Epithelial cell of proximal tubule (primary cell): Measurements from ENCODE around the gene SCD5. TPM values are rescaled to one million over a fixed set of nuclear protein-coding genes. Genes with fewer than 3 reads are reported as not detected.

Experiments used
- DNase-seq: peaks from one replicate; pipeline ENCODE4 v3.0.0-alpha.2; 2011; ENCODE audit warnings: low read depth
- H3K4me3 ChIP-seq: 2 replicates; pipeline ENCODE4 v1.5.1; 2011; ENCODE audit warnings: low read depth, mild to moderate bottlenecking, low read length
- CTCF ChIP-seq: conservative IDR thresholded peaks from 2 replicates; pipeline ENCODE4 v1.5.1; 2012; ENCODE audit warnings: low read depth, mild to moderate bottlenecking, low read length
- total RNA-seq: library from RNA; depleted of rRNA; stranded (reverse); fragments of >200 nt; gene quantifications from 2 replicates; pipeline ENCODE4 v1.2.3, GENCODE V29; 2015

Gene SCD5
- total RNA-seq, 1 donor from 2014 or later: 22.7 TPM

DNA sequence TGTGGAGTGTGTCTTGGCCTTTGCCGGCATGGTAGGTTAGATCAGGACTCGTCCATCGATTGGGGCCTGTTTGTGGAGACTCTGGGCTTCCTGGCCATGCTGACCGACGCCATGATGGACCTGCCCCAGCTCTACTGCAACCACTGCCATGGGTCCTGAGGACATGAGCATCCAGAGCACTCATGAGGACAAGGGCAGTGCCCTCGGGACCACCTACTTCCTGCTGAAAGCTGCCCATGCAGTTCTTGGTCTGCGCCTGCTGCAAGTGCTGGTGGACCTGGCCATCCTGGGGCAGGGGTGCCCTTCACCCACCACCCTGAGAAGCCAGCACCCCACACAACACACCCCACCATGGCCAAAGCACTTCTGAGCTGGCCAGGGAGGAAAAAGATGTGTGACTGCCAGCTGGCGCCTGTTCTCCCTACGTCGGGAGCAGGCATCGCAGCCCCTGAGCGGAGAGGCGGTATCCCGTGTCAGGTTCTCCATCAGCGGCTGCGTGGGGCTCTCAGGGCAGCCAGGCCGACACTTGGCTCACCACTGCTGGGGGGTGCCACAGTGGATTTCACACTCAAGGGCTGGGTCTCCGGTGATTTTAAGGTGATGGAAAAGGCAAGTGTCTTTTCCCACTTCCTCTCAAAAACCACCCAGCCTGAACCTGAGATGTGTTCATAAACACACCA is 106.4 kb downstream of the SCD5 start:
- no peak for DNase-seq
- no peak overlapping the region for H3K4me3 ChIP-seq
- TF ChIP-seq CTCF: no peak

- no peak overlapping the region for H3K4me3 ChIP-seq
- no peak for TF ChIP-seq CTCF
- no peak for DNase-seq
These were observed 107.2 kb downstream of the SCD5 start for GRCh38 chr4:82691431-82691830.

DNA sequence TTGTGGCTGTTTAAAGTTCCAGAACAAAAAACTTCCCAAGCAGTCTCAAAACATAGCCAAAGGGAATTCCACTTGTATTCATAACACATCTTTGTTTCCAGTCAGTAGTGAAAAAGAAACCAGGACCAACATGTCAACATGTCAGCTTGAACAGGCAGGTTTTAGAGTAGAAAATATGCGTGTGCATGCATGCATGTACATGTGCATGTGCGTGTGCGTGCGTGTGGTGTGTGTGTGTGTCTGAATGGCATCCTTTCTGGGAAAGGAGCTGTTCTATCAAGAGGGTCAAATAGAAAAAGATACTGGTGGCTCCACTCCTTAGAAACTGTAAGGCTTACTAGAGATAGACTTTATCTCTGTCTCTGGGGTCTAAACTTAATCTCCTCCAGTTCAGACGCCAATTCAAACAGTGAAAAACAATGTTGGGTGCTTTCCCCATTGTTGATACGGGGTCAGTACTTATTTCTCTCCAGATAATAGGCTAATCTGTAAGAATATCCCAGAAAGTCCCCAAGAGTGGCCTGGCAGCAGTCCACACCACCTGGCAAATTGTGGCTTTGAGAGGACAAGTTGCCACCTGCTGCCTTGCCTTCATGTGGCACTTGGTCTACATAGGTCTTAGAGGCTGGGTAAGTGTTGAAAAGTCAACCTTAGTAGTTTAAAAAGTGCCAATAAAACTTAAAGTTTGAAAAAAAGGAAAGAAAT is 110.4 kb downstream of the SCD5 start:
- no peak for TF ChIP-seq CTCF
- H3K4me3 ChIP-seq: no peak overlapping the region
- DNase-seq: no peak

- no peak for TF ChIP-seq CTCF
- H3K4me3 ChIP-seq: no peak overlapping the region
- no peak for DNase-seq
These were observed 111.1 kb downstream of the SCD5 start for GRCh38 chr4:82687531-82687930.

GRCh38 chr4:82681754-82682153 is 116.8 kb downstream of the SCD5 start:
- no peak for DNase-seq
- TF ChIP-seq CTCF: no peak
- H3K4me3 ChIP-seq: no peak overlapping the region

DNA sequence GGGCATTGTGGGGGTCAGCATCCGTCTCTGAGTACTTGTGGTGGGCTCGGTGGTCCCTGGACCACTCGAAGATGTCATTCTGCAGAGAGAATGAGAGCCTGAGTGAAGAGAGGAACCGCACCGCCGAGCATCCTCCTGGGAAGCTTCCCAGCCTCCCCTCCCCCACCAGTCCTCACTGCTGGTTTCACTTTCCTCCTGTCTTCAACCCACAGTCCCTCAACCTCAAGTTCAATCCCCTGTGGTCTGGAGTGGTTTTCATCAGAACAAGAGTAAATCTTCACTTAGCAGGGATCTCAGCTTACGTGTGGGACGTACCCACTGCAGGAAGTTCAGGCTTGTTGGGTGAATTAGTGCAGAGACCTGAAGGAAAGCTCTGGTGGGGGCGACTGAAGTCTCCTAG is 117.8 kb downstream of the SCD5 start:
- no peak for DNase-seq
- TF ChIP-seq CTCF: no peak
- H3K4me3 ChIP-seq: no peak overlapping the region

- DNase-seq: no peak
- no peak for TF ChIP-seq CTCF
- H3K4me3 ChIP-seq: no peak overlapping the region
These were observed 119.1 kb downstream of the SCD5 start for GRCh38 chr4:82679531-82679930.
